SIG-M5 (cell line): ENCODE data around the gene SPSB4.
"Not testable (repeated sequence)": the region's sequence is repeated elsewhere in the genome, so short reads cannot be mapped to it uniquely, and the experiment has no call there.

Source experiments
- DNase-seq: peaks from one replicate; lab custom pipeline; 2025; lab: John Stamatoyannopoulos, UW

SPSB4 gene

GRCh38 chr3:141050576-141051442, at the start of gene SPSB4:
Gene SPSB4, plus strand, starts transcription at chr3:141051347. Its CDS starts 14,758 bp downstream, at chr3:141066105.
- DNase-seq: no peak

GRCh38 chr3:141006344-141006743, 44.8 kb upstream of the SPSB4 start:
- no peak for DNase-seq

- no peak for DNase-seq
These were observed 41.7 kb upstream of the SPSB4 start for GRCh38 chr3:141009496-141009895.

GRCh38 chr3:141011232-141011996, 39.7 kb upstream of the SPSB4 start:
- no peak for DNase-seq

- no peak for DNase-seq
These were observed 39.2 kb upstream of the SPSB4 start for GRCh38 chr3:141011997-141012262.

GRCh38 chr3:141012571-141012970, 38.6 kb upstream of the SPSB4 start:
- no peak for DNase-seq

- no peak for DNase-seq
These were observed 35.7 kb upstream of the SPSB4 start for GRCh38 chr3:141015481-141015880.

GRCh38 chr3:141017366-141018322, 33.5 kb upstream of the SPSB4 start:
- DNase-seq: not testable (repeated sequence)

- DNase-seq: no peak
These were observed 31.9 kb upstream of the SPSB4 start for GRCh38 chr3:141019244-141019643.

GRCh38 chr3:141020143-141020830, 30.9 kb upstream of the SPSB4 start:
- no peak for DNase-seq

- no peak for DNase-seq
These were observed 29.9 kb upstream of the SPSB4 start for GRCh38 chr3:141021261-141021660.

- no peak for DNase-seq
These were observed 20.9 kb upstream of the SPSB4 start for GRCh38 chr3:141030296-141030695.

GRCh38 chr3:141039589-141039988, 11.6 kb upstream of the SPSB4 start:
- DNase-seq: no peak

GRCh38 chr3:141044695-141045641, 6.2 kb upstream of the SPSB4 start:
- no peak for DNase-seq

- DNase-seq: no peak
These were observed 5.3 kb upstream of the SPSB4 start for GRCh38 chr3:141045849-141046248.

GRCh38 chr3:141047168-141047567, 4.0 kb upstream of the SPSB4 start:
- no peak for DNase-seq

- no peak for DNase-seq
These were observed 1.5 kb upstream of the SPSB4 start for GRCh38 chr3:141049681-141050080.

GRCh38 chr3:141051443-141052200, 475 bp downstream of the SPSB4 start:
- no peak for DNase-seq

- DNase-seq: no peak
These were observed 1.3 kb downstream of the SPSB4 start for GRCh38 chr3:141052201-141053069.
